ENCODE measurements around the gene UGGT2. TPM values are rescaled to one million over a fixed set of nuclear protein-coding genes. Genes with fewer than 3 reads are reported as not detected.
"Not testable (repeated sequence)": the region's sequence is repeated elsewhere in the genome, so short reads cannot be mapped to it uniquely, and the experiment has no call there.

The UGGT2 gene
- total RNA-seq, 1 donor from 2014 or later: 45.1 TPM

- peaks cover 9% of the 10 kb centered on the region for H3K36me3 Mint-ChIP-seq (ENCODE audit: insufficient read depth)
- DNase-seq (ENCODE audit: low spot score, unreplicated experiment): no peak
- peaks cover 8% of the 10 kb centered on the region for H3K9me3 Mint-ChIP-seq (ENCODE audit: low read depth)
- peaks cover 5% of the 10 kb centered on the region for H3K4me1 Mint-ChIP-seq (ENCODE audit: low read depth)
- no peak overlapping the region for H3K4me3 Mint-ChIP-seq (ENCODE audit: low read depth)
- no peaks in the 10 kb centered on the region for H3K27me3 Mint-ChIP-seq
- no peak overlapping the region for H3K27ac Mint-ChIP-seq
- no peak for TF ChIP-seq CTCF (IDR thresholded peaks at IDR 0.05; ENCODE audit: unreplicated experiment)
Observed at GRCh38 chr13:95950103-95950502, 103.1 kb downstream of the UGGT2 start.

GRCh38 chr13:95948656-95949055, 104.5 kb downstream of the UGGT2 start:
- peaks cover 6% of the 10 kb centered on the region for H3K36me3 Mint-ChIP-seq (ENCODE audit: insufficient read depth)
- no peaks in the 10 kb centered on the region for H3K27me3 Mint-ChIP-seq
- TF ChIP-seq CTCF (IDR thresholded peaks at IDR 0.05; ENCODE audit: unreplicated experiment): no peak

GRCh38 chr13:95937714-95938320, 115.4 kb downstream of the UGGT2 start:
- no peak for DNase-seq (ENCODE audit: low spot score, unreplicated experiment)
- H3K4me3 Mint-ChIP-seq (ENCODE audit: low read depth): no peak overlapping the region
- H3K27ac Mint-ChIP-seq: no peak overlapping the region
- no peaks in the 10 kb centered on the region for H3K4me1 Mint-ChIP-seq (ENCODE audit: low read depth)
- peaks cover 59% of the 10 kb centered on the region for H3K36me3 Mint-ChIP-seq (ENCODE audit: insufficient read depth)
- TF ChIP-seq CTCF (IDR thresholded peaks at IDR 0.05; ENCODE audit: unreplicated experiment): no peak
- peaks cover 33% of the 10 kb centered on the region for H3K9me3 Mint-ChIP-seq (ENCODE audit: low read depth)
- no peaks in the 10 kb centered on the region for H3K27me3 Mint-ChIP-seq

More at GRCh38 chr13:95948656-95949055, 104.5 kb downstream of the UGGT2 start:
- DNase-seq (ENCODE audit: low spot score, unreplicated experiment): no peak
- no peaks in the 10 kb centered on the region for H3K4me1 Mint-ChIP-seq (ENCODE audit: low read depth)
- no peak overlapping the region for H3K4me3 Mint-ChIP-seq (ENCODE audit: low read depth)
- no peak overlapping the region for H3K27ac Mint-ChIP-seq
- H3K9me3 Mint-ChIP-seq (ENCODE audit: low read depth): peaks cover 3% of the 10 kb centered on the region

GRCh38 chr13:95931300-95932025, 121.7 kb downstream of the UGGT2 start:
- Mint-ChIP-seq H3K9me3 (ENCODE audit: low read depth) (peaks cover 58% of the 10 kb centered on the region), H3K27me3 (no peaks in the 10 kb centered on the region), H3K27ac (no peak overlapping the region), H3K4me3 (ENCODE audit: low read depth) (no peak overlapping the region), H3K4me1 (ENCODE audit: low read depth) (no peaks in the 10 kb centered on the region), H3K36me3 (ENCODE audit: insufficient read depth) (peaks cover 76% of the 10 kb centered on the region)
- no peak for DNase-seq (ENCODE audit: low spot score, unreplicated experiment)
- no peak for TF ChIP-seq CTCF (IDR thresholded peaks at IDR 0.05; ENCODE audit: unreplicated experiment)

- no peak for TF ChIP-seq CTCF (IDR thresholded peaks at IDR 0.05; ENCODE audit: unreplicated experiment)
- no peak for DNase-seq (ENCODE audit: low spot score, unreplicated experiment)
- no peaks in the 10 kb centered on the region for H3K27me3 Mint-ChIP-seq
- no peak overlapping the region for H3K4me3 Mint-ChIP-seq (ENCODE audit: low read depth)
- H3K27ac Mint-ChIP-seq: peak overlapping the region; percentile 31
- H3K9me3 Mint-ChIP-seq (ENCODE audit: low read depth): peaks cover 43% of the 10 kb centered on the region
- peaks cover 7% of the 10 kb centered on the region for H3K4me1 Mint-ChIP-seq (ENCODE audit: low read depth)
- H3K36me3 Mint-ChIP-seq (ENCODE audit: insufficient read depth): peaks cover 57% of the 10 kb centered on the region
Observed at GRCh38 chr13:95929430-95929829, 123.8 kb downstream of the UGGT2 start.

- H3K4me3 Mint-ChIP-seq (ENCODE audit: low read depth); H3K27me3 Mint-ChIP-seq; H3K27ac Mint-ChIP-seq; DNase-seq (ENCODE audit: low spot score, unreplicated experiment); H3K4me1 Mint-ChIP-seq (ENCODE audit: low read depth): not testable (repeated sequence)
- H3K9me3 Mint-ChIP-seq (ENCODE audit: low read depth): peaks cover 35% of the 10 kb centered on the region
- H3K36me3 Mint-ChIP-seq (ENCODE audit: insufficient read depth): peaks cover 50% of the 10 kb centered on the region
Observed at GRCh38 chr13:95928367-95928906, 124.8 kb downstream of the UGGT2 start.
